Measurements from ENCODE around the gene ABCA9.
"Not testable (repeated sequence)": the region's sequence is repeated elsewhere in the genome, so short reads cannot be mapped to it uniquely, and the experiment has no call there.

The ABCA9 gene

DNA sequence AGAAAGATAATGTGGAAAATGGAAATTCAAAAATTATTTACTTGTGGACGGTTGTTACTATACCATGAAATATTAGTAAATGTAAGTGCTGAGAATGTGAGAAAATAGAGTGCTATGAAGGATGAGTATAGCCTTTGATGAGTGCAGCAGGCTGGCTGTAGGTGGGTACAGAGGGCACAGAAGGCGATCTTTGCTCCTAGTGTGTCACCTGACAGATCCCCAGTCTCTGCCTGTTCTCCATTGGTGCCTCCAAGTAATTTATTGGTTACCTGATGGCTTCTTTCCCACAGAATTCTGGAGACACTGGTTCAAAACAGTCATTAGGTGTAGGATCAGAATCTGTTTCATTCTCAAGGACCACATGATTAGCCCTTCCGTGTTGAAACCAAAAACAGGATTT is 28.9 kb downstream of the ABCA9 start:
- DNase-seq: no peak

DNA sequence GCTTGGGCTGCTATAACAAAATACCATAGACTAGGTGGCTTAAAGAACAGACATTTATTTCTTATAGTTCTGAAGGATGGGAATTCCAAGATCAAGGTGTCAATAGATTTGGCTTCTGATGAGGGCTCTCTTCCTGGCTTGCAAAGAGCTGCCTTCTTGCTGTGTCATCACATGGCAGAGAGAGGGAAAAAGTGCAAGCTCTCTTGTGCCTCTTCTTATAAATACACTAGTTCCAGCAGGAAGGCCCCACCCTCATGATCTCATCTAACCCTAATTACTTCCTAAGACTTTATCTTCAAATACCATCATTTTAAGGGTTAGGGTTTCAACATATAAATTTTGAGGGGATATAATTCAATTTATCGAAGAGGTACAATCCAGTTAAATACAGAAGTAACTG is 30.6 kb downstream of the ABCA9 start:
- no peak for DNase-seq

DNA sequence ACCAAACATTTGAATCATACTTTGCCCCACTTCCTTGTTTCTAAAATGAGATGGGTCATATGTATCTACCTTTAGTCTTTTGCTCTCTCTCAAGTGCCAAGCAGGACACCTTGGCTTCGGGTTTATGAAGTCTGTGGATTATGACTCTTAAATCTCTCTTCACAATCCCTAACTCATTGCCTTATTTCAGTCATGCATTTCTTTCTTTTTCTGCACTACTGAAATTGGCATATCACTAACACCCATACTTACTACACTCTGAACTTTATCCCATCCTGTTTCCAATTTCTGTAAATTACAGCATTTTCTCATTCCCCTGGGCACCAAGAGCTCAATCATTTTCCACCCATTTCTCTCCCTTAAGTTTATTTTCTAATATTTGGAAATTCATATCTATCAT is 42.0 kb downstream of the ABCA9 start:
- DNase-seq: no peak

DNA sequence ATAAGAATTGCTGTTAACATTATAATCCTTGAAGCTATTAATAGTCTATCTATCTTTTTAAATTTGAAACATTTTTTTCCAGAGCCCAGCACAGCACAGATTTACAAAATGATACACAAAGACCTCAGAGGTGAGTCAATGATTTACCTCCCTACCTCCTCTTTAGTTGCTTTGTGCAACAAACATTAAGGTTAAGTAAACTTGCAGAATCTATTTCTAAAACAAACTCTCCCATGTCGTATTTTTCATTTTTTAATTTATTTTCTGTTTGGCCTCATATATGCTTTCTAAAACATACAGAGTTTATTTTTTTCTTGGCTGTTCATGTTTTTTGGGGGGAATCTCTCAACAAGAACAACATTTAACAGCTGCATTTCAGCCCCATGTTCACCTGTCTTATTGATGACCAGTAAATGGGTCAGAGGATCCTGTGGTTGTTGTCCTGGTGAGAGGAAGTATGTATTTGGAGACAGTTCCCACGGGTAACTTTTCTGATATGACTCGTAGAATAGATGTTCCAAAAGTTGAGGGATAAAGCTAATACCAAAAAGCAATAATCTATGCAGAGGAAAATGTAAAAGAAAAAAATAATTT is 42.6 kb downstream of the ABCA9 start:
- DNase-seq: no peak

DNA sequence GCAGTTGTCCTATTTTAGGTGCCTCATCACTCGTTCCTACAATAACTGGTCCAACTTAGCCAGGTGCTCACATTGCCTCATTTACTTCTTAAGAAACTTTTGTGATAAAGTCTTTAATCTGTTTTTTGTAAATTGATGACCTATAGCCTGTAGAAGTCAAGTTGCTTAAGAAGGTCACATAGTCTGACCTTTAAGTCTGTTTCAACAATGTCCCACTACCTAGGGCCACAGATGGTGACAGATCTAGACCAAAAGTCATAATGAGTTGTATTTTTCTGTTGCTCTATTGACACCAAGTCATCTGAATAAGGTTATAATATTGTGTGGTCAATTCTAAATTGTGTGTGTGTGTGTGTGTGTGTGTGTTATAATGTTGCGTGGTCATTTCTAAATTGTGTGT is 45.1 kb downstream of the ABCA9 start:
- DNase-seq: no peak

DNA sequence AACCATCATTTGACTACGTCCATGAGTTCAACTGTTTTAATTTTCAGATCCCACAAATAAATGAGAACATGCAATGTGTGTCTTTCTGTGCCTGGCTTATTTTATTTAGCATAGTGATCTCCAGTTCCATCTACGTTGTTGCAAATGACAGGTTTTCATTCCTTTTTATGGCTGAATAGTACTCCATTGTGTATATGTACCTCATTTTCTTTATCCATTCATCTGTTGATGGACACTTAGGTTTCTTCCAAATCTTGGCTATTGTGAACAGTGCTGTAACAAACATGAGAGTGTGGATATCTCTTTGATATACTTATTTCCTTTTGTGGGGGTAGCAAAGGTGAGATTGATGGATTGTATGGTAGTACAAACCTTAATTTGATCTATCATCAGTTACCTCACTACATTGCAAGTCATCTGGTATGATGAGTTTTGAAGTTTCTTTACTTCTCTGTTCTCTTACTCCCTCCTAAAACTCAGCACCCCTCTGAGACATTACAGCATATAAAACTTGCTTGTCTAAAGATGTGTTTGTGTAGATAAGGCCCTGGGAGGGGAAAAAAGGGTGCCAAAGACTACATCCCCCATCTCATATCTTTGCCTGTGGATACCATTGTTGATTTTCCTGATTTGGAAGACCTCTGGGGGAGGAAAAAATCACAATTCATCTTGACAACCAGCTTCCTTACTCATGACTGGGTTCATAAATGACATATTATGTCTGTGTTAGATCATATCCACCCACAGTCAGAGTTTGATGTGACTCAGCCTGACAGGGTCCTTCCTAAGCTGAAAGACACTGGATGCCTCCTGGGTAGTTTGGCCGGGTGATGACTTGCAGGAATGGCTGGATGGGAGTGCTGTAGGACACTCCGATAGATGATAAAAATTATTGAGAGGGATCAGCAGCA is 47.6 kb downstream of the ABCA9 start:
- no peak for DNase-seq

DNA sequence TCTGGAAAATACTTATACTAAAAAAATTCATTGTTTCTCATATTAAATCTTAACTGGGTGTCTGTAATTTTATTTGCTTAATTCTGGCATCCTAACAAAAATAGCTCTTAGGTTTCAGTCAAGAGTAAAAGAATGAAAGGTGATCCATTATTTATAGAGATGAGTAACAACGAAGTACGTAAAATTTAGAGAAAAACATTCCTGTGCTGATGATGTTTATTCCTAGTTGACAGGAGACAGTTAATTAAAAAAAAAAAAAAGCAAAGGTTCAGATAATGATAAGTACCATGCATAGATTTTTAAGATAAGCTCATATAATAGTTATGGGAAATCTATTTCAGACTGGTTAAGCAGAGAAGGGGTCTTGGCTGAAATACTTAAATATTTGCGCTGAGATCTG is 50.8 kb downstream of the ABCA9 start:
- DNase-seq: no peak

DNA sequence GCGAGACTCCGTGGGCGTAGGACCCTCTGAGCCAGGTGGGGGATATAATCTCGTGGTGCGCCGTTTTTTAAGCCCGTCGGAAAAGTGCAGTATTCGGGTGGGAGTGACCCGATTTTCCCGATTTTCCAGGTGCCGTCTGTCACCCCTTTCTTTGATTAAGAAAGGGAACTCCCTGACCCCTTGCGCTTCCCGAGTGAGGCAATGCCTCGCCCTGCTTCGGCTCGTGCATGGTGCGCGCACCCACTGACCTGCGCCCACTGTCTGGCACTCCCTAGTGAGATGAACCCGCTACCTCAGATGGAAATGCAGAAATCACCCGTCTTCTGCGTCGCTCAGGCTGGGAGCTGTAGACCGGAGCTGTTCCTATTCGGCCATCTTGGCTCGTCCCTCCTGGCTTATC is 56.0 kb downstream of the ABCA9 start:
- not testable (repeated sequence) for DNase-seq

DNA sequence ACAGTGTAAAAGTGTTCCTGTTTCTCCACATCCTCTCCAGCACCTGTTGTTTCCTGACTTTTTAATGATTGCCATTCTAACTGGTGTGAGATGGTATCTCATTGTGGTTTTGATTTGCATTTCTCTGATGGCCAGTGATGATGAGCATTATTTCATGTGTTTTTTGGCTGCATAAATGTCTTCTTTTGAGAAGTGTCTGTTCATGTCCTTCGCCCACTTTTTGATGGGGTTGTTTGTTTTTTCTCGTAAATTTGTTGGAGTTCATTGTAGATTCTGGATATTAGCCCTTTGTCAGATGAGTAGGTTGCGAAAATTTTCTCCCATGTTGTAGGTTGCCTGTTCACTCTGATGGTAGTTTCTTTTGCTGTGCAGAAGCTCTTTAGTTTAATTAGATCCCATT is 61.0 kb downstream of the ABCA9 start:
- DNase-seq: not testable (repeated sequence)

DNA sequence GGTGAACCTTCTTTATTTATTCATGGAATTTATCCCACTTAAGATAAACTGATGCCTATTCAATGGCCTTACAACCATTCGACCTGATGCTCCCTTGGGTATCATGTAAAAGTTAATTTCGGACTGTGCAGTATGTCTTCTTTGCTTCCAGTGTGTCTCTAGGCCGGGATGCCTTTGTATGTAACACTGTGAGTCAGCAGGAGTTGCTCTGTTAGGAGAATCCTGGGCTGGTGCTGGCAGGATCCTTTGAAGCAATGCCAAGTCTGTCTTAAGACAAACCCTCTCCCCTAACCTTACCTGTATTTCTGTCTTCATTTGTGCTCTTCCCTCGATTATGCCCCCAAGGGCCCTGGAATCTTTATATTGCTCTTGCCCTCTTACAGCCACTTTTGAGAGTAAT is 67.6 kb downstream of the ABCA9 start:
- DNase-seq: no peak

DNA sequence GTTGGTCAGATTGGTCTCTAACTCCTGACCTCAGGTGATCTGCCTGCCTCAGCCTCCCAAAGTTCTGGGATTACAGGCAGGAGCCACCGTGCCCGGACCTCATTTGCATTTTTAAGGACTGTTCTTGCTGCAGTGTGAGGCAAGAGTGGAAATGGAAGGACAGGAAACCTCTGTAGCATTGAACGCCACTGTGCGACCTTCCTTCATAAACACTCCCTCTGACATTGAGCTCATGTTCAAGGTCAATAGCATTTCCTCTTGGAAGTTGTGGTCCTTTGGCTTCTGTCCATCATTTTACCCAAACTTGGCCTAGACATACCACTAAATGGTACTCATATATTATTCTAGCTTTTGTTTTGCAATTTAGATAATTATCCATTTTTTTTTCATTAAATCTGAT is 72.8 kb downstream of the ABCA9 start:
- no peak for DNase-seq

DNA sequence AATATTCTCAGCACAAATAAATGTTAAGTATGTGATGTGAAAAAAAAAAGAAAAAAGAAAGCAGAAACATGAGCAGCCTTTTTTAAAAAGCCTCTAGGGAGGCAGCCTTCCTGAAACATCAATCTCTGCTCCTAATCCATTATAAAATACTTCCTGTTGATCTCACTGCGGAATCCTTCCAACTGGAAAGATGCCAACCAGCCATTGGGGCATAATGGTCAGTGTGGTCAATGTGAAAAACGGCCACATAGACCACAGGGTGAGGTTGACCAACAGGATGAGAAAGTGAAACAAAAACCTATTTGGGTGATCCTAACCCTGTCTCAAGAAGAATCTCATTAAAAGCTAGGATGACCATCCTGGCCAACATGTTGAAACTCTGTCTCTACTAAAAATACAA is 79.4 kb downstream of the ABCA9 start:
- no peak for DNase-seq

DNA sequence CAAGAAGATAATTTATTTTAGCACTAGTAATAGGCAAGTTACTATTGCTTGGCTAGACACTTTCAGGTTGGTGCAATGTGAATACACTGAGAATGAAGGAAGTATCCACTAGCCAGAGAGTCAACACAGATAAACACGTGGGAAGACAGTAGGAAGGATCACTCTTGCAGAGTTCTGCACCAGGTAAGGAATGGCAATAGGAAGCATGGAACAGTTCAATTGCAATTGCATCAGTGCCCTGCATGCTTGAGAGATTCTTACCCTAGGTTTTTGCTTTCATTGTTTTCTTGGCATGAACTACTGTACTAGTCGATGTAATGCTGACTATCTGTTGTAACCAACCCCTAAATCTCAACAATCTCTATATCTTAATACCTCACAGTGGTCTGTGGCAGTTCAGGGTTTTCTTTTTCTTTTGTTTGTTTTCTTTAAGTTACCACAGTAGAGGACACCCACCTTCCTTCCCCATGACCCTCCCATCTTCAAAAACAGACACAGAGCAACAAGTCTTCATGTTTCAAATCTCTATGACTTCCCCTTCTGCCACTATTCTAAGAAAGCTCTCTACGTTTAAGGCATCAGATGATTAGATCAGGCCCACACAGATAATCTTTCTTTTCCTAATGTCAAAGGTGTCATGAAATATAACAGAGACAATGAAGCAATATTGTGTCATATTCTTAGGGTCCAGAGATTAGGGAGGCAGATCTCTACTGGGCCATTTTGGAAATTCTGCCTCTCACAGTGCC is 87.5 kb downstream of the ABCA9 start:
- no peak for DNase-seq

DNA sequence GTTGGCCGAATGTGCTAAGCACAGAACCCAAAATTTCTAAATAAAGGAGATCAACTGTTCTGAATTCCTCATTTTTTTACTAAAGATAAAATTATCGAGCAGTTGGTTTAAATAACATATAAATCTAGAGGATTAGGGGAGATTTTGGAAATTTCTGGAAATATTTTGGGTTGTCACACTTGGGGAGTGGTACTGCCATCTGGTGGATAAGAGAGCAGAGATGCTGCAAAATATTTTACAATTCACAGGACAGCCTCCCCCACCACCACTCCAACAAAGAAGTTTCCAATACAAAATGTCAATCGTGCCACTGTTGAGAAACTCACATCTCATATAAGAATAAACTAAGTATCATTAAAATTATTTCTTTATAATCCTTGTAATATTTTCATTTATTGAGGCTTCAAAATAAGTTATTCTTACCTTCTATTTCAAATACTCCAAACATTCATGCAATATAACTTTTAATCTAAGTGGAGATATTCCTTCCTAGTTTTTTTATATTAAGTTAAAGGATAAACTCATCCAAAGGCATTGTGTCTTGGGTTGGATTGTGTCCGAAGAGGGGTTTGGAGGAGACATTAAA is 88.5 kb downstream of the ABCA9 start:
- no peak for DNase-seq

DNA sequence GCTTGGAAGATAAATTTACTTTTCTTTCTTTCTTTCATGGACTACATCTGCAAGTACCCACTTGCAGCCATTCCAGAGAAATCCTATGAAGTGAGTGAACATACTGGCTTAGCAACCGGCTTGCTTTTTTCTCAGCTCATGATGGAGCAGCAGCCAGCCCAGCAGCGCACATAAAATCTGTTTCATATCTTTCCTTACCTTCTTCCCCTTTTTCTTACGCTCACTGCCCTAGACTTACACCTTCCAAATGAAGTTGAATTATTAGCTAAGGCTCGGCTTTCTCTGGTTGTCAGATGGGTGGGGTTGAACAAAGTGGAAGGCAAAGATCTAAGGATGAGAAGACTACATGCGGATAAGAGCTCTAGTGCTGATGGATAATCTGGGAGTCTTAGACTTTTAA is 91.6 kb downstream of the ABCA9 start:
- DNase-seq: no peak

DNA sequence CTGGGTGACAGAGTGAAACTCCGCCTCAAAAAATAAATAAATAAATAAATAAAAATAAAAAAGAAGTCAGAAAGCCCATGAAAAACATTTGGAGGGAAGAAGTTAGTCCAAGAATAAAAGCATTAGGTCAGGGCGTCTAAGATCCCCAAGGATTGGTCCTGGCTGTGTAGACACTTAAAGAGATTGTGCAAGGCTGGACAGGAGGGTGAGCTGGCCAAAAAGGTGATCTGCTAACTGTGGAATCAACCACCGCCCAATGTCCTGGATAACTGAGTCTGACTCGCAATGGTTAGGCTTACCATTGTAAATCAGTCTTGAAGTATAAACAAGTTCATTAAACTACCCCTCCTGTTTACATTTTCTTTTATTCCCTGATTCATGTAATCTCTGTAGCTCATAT is 96.8 kb downstream of the ABCA9 start:
- DNase-seq: no peak

DNA sequence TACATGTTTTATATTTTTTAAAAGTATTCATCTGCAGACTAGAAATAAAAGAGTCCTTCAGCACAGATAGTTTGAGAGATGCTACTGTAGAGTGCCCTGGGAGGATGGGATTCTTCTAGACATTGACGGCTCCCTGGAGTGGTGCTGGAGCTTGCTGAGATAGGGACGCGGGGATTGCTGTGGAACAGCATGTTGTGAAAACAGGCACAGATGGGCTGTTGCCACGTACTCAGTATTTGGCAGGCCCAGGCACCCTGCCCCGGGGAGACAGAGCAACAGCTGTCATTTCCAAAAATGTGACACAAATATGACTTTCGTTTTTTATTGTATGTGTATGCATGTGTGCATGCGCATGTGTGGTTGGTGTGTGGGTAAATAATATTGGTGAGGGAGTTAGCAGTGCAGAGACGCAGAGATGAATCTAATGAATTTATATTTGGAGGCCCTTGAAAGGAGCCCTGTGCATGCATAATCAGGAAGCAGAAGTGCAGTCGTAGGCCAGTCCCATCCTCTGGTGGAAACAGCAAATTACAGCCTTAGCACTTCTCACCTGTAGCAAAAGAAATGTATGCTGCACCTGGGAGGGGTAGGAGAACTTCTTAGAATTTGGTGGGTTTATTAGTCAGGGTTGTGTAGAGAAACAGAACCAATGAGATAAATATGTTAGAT is 99.4 kb downstream of the ABCA9 start:
- no peak for DNase-seq

DNA sequence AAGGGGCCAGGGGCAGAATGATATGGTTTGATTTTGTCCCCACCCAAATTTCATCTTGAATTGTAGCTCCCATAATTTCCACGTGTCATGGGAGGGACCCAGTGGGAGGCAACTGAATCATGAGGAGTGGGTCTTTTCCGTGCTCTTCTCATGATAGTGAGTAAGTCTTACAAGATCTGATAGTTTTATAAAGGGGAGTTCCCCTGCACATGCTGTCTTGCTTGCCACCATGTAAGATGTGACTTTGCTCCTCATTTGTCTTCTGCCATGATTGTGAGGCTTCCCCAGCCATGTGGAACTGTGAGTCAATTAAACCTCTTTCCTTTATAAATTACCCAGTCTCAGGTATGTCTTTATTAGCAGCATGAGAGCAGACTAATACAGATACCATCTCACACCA is 101.6 kb downstream of the ABCA9 start:
- not testable (repeated sequence) for DNase-seq

DNA sequence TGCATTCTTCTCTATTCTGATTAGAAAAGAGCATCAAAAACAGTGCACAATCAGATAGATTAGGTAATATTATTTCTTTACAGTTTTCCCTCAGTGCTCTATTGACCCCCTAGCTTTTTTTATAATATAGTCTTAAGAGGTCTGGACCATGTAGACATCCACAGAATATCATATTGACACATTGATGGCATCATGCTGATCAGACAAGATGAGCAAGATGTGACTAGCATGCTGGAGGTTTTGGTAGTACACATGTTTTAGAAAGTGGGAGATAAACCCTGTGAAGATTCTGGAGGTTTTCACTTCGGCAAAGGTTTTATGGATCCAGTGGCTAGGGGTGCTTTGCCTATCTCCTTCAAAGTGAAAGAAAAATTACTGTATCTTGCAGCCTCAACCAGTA is 102.8 kb downstream of the ABCA9 start:
- DNase-seq: no peak

DNA sequence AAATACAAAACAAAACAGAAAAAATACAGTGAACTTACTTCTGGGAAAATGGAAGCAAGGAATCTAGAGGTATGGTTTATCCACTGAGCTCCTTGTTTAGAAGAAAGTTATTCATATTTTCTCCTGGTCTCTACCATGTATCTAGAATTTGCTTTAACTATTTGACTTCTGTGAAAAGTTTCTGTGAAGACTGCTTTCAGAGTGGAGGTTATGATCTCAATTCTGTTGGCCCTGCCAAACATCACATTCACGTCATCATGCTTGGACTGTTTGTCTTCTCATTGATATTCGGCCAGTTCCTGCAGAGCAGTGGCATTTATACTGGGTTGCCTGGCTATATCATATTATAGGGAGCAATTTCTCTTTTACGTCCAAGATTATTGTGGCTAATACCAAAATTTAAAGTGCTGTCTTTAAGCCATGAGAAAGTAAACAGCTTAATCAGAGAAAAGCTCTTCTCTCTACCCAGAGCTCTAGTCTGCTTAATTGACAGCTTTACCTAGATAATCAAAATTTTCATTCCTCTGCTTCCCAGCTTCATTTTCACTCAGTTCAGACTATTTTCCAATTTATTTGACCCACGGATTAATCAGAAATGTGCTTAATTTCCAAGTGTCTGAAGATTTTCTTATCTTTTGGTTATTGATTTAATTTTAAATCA is 105.4 kb downstream of the ABCA9 start, which contains the start of gene ABCA8:
TSS of gene ABCA8 (minus strand) at position 212 of the 661 bp plus-strand sequence. CDS start 13,358 bp downstream, outside the sequence.
- DNase-seq: no peak

DNA sequence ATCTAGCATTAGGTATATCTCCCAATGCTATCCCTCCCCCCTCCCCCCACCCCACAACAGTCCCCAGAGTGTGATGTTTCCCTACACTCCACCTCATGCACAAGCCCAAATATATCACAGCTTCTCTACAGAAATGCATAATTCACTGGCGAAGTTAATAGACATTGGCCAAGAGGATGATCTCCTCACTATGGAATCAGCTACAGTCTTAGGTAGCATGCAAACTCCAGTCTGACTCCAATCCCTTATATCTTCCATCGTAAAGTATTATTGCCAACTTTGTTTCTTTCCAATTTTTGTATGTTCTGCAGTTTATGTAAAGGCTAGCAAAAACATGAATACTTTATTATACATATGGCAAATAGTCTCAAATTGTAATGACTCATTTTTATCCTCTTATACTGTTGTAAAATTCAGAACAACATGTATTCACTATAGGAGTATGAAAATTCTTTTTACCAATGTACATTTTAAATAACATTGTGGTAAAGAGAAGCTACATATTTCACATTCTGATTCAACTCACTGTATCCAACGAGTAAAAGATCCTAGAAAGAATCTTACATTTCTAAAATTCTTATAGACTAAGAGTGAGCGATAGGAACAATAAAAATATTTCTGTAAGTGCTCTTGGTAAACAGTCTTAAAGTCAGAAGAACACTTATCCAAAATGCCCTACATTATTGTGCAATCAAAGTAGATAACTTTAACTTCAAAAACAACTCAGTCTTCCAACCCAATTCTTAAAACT is 106.4 kb downstream of the ABCA9 start:
- no peak for DNase-seq

Measured in T-helper 9 cell (primary cell).